Upper lobe of left lung (tissue), 6 donors: ENCODE measurements around the gene AGTRAP. TPM values are rescaled to one million over a fixed set of nuclear protein-coding genes. Genes with fewer than 3 reads are reported as not detected.
A peak's percentile ranks its signal among the peaks of the same experiment; 100 is the strongest.

Experiments
- ATAC-seq, 2 donors: fragments of 200-7000 bp; cut with Tn5 transposase; one replicate each; pipeline ENCODE4 v1.9.1; 2022; ENCODE audit warnings: mild to moderate bottlenecking in 2 of 2, moderate library complexity in 2 of 2; ENCODE audit not compliant: low FRiP score in 2 of 2
- DNase-seq, 2 donors: peaks; one replicate each; pipeline ENCODE4 v3.0.0-alpha.2; 2019 to 2020
- H3K27ac ChIP-seq, 4 donors: fragments of 200-600 bp; sonication (generic); one replicate each; pipeline ENCODE4 v1.5.1; 2016 to 2019
- H3K27me3 ChIP-seq, 4 donors: fragments of 200-600 bp; sonication (generic); one replicate each; pipeline ENCODE4 v1.5.1; 2017 to 2019
- H3K36me3 ChIP-seq, 4 donors: fragments of 200-600 bp; sonication (generic); one replicate each; pipeline ENCODE4 v1.5.1; 2016 to 2019
- H3K4me1 ChIP-seq, 4 donors: fragments of 200-600 bp; sonication (generic); one replicate each; pipeline ENCODE4 v1.5.1; 2018 to 2019
- H3K4me3 ChIP-seq, 4 donors: fragments of 200-600 bp; sonication (generic); one replicate each; pipeline ENCODE4 v1.5.1; 2017 to 2019; ENCODE audit warnings: mild to moderate bottlenecking in 2 of 4, moderate library complexity in 1 of 4
- H3K9me3 ChIP-seq, 4 donors: fragments of 200-600 bp; sonication (generic); one replicate each; pipeline ENCODE4 v1.5.1; 2018 to 2019
- EP300 ChIP-seq, 4 donors: sonication (generic); formaldehyde crosslinking; IDR thresholded peaks; one replicate each; pipeline ENCODE4 v1.5.1; 2017; ENCODE audit warnings: antibody characterized with exemption in 4 of 4, control low read depth in 2 of 4
- POLR2A ChIP-seq, 4 donors: fragments of 450-650 bp; IDR thresholded peaks; one replicate each; pipeline ENCODE4 v1.5.1; 2016 to 2017; ENCODE audit warnings: antibody characterized with exemption in 4 of 4, mild to moderate bottlenecking in 2 of 4
- POLR2AphosphoS5 ChIP-seq, 2 donors: sonication (generic); formaldehyde crosslinking; IDR thresholded peaks; one replicate each; pipeline ENCODE4 v1.5.1; 2017; ENCODE audit warnings: antibody characterized with exemption in 2 of 2
- WGBS, 2 donors: methylation state at CpG; one replicate each; pipeline ENCODE4 v1.1.5; 2017 to 2018; 5-methylcytosine and 5-hydroxymethylcytosine counted together
- total RNA-seq, 6 donors: library from RNA; depleted of rRNA in 4 of 6; stranded (reverse); fragments of >200 nt in 4 of 6; gene quantifications; one replicate each; pipeline versions ENCODE4 v1.1.0 to v1.2.1, GENCODE V29; 2016 to 2021
- TF ChIP-seq, protein P1 (sequence below), 6 experiments: fragments of 450-650 bp in 4 of 6; fragments of 200-600 bp in 2 of 6; sonication (generic) in 2 of 6; IDR thresholded peaks; one replicate each; pipeline ENCODE4 v1.5.1; 2016 to 2019; ENCODE audit warnings: antibody characterized with exemption in 6 of 6
- donor health status: DM: no; HTN: no; CAD: no; lungs with moderate emphysema.
- donor health status: DM: no; HTN: yes; CAD: no; lungs with severe emphysema.

The AGTRAP gene
- total RNA-seq, 6 donors from 2014 or later: 52.2 to 80.1 (median 68.7) TPM

DNA sequence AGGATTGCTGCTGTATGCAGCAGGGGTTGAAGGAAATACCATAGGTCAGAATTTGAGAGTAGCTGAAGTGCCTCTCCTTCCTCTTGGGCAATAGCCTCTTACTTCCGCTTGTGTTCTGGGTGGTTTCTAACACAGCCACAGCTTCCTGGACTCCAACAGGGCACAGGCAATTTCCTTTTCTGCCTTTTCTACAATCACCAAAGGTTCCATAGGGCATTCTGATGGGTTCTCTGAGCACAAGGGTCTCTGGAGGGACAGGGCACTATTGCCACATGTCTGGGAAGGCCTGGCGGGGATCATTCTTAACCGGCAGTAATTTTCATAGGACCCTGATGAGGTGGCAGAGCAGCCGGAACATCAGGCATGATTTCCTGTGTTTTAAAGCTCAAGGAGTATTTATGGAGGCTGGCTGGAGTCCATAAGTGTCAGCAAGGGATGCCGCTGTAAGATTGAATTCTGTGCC is 5.5 kb upstream of the AGTRAP start:
- 0 to 8% methylated on average over 4 to 5 of the region's 5 CpGs for WGBS, 2 donors
- H3K9me3 ChIP-seq: no peaks in the 10 kb centered on the region
- H3K4me3 ChIP-seq: peak overlapping the region in 2 of 4 donors; percentile 33 to 41
- ATAC-seq (peak; percentile 77 to 89), DNase-seq (peak in 1 of 2 donors; percentile 83)
- TF ChIP-seq POLR2A (IDR thresholded peaks at IDR 0.05) (peak in 1 of 4 donors; percentile 36), EP300 (IDR thresholded peaks at IDR 0.05) (peak in 1 of 4 donors; percentile 38), POLR2AphosphoS5 (IDR thresholded peaks at IDR 0.05) (peak; percentile 77 to 80)
- TF ChIP-seq, protein P1, sequence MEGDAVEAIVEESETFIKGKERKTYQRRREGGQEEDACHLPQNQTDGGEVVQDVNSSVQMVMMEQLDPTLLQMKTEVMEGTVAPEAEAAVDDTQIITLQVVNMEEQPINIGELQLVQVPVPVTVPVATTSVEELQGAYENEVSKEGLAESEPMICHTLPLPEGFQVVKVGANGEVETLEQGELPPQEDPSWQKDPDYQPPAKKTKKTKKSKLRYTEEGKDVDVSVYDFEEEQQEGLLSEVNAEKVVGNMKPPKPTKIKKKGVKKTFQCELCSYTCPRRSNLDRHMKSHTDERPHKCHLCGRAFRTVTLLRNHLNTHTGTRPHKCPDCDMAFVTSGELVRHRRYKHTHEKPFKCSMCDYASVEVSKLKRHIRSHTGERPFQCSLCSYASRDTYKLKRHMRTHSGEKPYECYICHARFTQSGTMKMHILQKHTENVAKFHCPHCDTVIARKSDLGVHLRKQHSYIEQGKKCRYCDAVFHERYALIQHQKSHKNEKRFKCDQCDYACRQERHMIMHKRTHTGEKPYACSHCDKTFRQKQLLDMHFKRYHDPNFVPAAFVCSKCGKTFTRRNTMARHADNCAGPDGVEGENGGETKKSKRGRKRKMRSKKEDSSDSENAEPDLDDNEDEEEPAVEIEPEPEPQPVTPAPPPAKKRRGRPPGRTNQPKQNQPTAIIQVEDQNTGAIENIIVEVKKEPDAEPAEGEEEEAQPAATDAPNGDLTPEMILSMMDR (IDR thresholded peaks at IDR 0.05): peak in 1 of 6 experiments; percentile 9
- H3K36me3 ChIP-seq: no peaks in the 10 kb centered on the region
- H3K27ac ChIP-seq: peak overlapping the region; percentile 78 to 96 (median 84)
- no peaks in the 10 kb centered on the region for H3K27me3 ChIP-seq
- H3K4me1 ChIP-seq: peaks cover 44 to 54% (median 49%) of the 10 kb centered on the region in 4 donors

DNA sequence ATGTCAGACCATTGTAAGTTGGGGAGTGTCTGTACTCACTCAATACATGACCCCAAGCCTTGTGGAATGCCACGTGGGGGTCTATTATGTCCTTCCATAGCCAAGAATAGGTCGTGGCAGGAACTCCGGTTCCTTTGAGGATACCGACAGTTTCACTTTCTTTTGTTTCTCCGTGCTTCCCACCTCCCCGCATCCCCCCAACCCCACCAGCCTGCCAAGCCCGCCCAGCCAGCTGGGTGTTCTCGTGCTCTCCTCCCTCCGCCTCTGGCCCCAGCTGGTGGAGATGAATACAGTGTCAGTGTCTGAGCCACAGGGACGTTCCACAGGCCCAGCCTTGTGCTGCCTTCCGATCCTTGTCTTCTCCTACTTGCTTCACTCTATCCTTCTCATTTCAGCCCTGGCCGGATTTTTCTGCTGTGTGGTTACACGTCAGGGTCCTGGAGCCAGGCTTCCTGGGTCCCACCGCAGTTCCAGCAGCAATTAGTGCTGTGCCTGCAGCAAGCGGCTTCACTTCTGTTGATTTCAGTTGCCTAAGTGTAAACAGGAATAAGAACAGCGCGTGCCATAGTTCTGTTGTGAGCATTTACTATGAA is 4.1 kb upstream of the AGTRAP start:
- H3K27me3 ChIP-seq: no peaks in the 10 kb centered on the region
- ATAC-seq (peak; percentile 52 to 72), DNase-seq (peak; percentile 51 to 82)
- H3K36me3 ChIP-seq: no peaks in the 10 kb centered on the region
- H3K4me3 ChIP-seq: peak overlapping the region in 3 of 4 donors; percentile 7 to 41 (median 33)
- peak overlapping the region; percentile 78 to 96 (median 84) for H3K27ac ChIP-seq
- WGBS, 2 donors: 11 to 37% methylated on average over 15 to 16 of the region's 17 CpGs
- H3K4me1 ChIP-seq: peaks cover 51 to 60% (median 53%) of the 10 kb centered on the region in 4 donors
- TF ChIP-seq, protein P1 (IDR thresholded peaks at IDR 0.05): no peak
- TF ChIP-seq EP300 (IDR thresholded peaks at IDR 0.05) (no peak), POLR2AphosphoS5 (IDR thresholded peaks at IDR 0.05) (peak; percentile 67 to 81), POLR2A (IDR thresholded peaks at IDR 0.05) (peak in 1 of 4 donors; percentile 31)
- H3K9me3 ChIP-seq: no peaks in the 10 kb centered on the region

DNA sequence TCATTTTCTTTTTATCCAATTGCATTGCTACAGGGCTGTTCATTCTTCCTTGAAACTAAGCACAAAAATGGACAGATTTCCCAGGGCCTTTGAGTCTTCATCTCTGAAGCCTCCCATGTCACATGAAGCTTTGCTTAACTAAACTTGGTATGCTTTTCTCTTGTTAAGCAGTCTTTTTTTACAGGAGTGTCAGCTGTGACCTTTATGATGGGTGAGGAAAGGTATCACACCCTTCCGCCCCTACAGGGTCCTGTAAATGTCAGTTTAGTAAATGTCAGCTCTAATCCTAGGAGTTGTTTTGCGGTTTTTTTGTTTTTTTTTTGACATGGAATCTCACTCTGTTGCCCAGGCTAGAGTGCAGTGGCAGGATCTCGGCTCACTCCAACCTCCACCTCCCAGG is 2.6 kb upstream of the AGTRAP start:
- Histone ChIP-seq H3K27me3 (no peaks in the 10 kb centered on the region), H3K9me3 (no peaks in the 10 kb centered on the region), H3K4me3 (no peak overlapping the region), H3K36me3 (no peaks in the 10 kb centered on the region), H3K27ac (peak overlapping the region in 2 of 4 donors; percentile 86 to 96), H3K4me1 (peaks cover 64 to 76% (median 66%) of the 10 kb centered on the region in 4 donors)
- DNase-seq (no peak), ATAC-seq (no peak)
- WGBS, 2 donors: 89 to 93% methylated on average over 3 of the region's 3 CpGs
- no peak for TF ChIP-seq POLR2A (IDR thresholded peaks at IDR 0.05)
- TF ChIP-seq EP300 (IDR thresholded peaks at IDR 0.05): no peak
- TF ChIP-seq, protein P1 (IDR thresholded peaks at IDR 0.05): no peak
- no peak for TF ChIP-seq POLR2AphosphoS5 (IDR thresholded peaks at IDR 0.05)

DNA sequence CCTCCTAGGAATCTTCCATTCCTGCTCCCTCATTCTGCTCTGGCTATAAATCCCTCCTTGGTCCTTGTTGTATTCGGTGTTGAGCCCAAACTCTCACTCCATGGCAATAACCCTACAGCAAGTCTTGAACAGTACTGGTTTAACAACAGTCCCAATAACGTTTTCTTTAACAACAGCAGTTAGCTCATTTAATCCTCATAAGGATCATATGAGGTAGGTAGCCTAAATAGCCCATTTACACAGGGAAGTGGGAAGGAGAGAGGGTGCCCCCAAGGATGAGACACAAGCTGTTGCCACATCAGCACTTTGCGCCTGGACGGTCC is 444 bp upstream of the AGTRAP start:
- Histone ChIP-seq H3K4me3 (peak overlapping the region in 3 of 4 donors; percentile 88 to 94 (median 90)), H3K27ac (peak overlapping the region; percentile 94 to 99 (median 97)), H3K36me3 (peaks cover 0 to 5% (median 0%) of the 10 kb centered on the region in 4 donors), H3K4me1 (peaks cover 65 to 80% (median 69%) of the 10 kb centered on the region in 4 donors), H3K9me3 (no peaks in the 10 kb centered on the region), H3K27me3 (no peaks in the 10 kb centered on the region)
- 27 to 28% methylated on average over 3 to 4 of the region's 4 CpGs for WGBS, 2 donors
- no peak for DNase-seq
- ATAC-seq: no peak
- no peak for TF ChIP-seq POLR2AphosphoS5 (IDR thresholded peaks at IDR 0.05)

DNA sequence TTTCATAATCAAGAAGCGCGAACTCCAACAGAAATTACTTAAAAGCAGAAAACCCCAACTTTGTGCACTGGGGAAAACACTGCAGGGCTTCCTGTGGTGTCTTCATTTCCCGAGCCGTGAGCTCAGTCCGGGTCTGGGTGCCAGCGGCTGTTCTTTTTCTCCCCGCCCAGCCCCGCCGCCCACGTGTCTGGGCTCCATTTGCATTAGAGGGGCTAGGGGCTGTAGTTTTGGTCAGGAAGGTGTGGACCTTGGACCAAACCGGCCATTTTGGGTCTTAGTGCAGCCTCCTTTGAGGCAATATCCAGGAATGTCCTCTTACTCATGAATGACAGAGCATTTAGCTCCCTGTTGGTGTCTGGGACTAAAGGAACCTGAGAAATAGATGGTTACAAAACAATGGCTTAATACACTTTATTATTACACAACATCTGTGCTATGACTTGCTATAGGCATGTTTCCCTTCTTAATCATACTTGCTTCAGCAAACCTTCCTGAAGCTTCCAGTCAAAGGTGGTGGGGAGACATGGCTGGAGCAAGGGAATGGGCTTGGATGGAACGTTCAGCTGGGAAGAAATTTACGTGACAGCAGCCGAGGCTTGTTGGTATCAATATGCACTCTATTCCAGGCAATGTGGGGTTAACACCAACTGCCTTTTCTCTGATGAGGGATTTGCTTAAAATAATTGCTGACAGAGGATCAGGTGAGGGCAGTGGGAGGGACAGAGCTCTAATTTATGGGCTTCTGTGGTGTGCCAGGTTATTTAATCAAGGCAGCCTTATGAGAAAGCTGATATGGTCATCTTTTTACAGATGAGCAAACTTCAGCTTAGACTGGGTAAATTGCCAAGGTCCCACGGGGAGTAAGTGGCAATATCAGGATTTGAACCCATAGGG is 1.1 kb downstream of the AGTRAP start:
- peaks cover 0 to 5% (median 0%) of the 10 kb centered on the region in 4 donors for H3K36me3 ChIP-seq
- 12 to 13% methylated on average over 14 to 15 of the region's 15 CpGs for WGBS, 2 donors
- peaks cover 65 to 80% (median 69%) of the 10 kb centered on the region in 4 donors for H3K4me1 ChIP-seq
- H3K4me3 ChIP-seq: peak overlapping the region; percentile 88 to 96 (median 92)
- H3K27me3 ChIP-seq: no peaks in the 10 kb centered on the region
- H3K27ac ChIP-seq: peak overlapping the region; percentile 94 to 99 (median 97)
- TF ChIP-seq EP300 (IDR thresholded peaks at IDR 0.05) (peak in 1 of 4 donors; percentile 40), POLR2A (IDR thresholded peaks at IDR 0.05) (peak in 1 of 4 donors; percentile 40), POLR2AphosphoS5 (IDR thresholded peaks at IDR 0.05) (peak; percentile 8 to 82)
- TF ChIP-seq, protein P1 (IDR thresholded peaks at IDR 0.05): no peak
- no peaks in the 10 kb centered on the region for H3K9me3 ChIP-seq
- peak; percentile 61 to 75 for ATAC-seq
- peak; percentile 51 to 88 for DNase-seq
